DOHH2 (cell line): ENCODE measurements around the gene ZNF385B.

Experiments
- H3F3A ChIP-seq: fragments of 200-600 bp; sonication (generic), shearing (Covaris generic); 2 replicates; pipeline ENCODE4 v1.6.0; 2016; ENCODE audit warnings: antibody characterized with exemption, mild to moderate bottlenecking; ENCODE audit not compliant: control insufficient read depth, insufficient read depth
- H3K27ac ChIP-seq: fragments of 200-600 bp; sonication (generic); 2 replicates; pipeline ENCODE4 v1.5.1; 2014; ENCODE audit warnings: low read depth, mild to moderate bottlenecking, low read length, moderate library complexity
- H3K27me3 ChIP-seq: fragments of 200-600 bp; sonication (generic); 2 replicates; pipeline ENCODE4 v1.6.1; 2014; ENCODE audit warnings: mild to moderate bottlenecking, low read length, mixed read lengths; ENCODE audit not compliant: control insufficient read depth
- H3K36me3 ChIP-seq: fragments of 200-600 bp; sonication (generic); 2 replicates; pipeline ENCODE4 v1.6.1; 2014; ENCODE audit warnings: mild to moderate bottlenecking, low read length, moderate library complexity, mixed read lengths; ENCODE audit not compliant: control insufficient read depth
- H3K4me1 ChIP-seq: fragments of 200-600 bp; sonication (generic); 2 replicates; pipeline ENCODE4 v1.6.1; 2014; ENCODE audit warnings: mild to moderate bottlenecking, low read length, mixed read lengths; ENCODE audit not compliant: control insufficient read depth
- H3K4me2 ChIP-seq: fragments of 200-600 bp; sonication (generic); 2 replicates; pipeline ENCODE4 v1.6.0; 2014; ENCODE audit warnings: mild to moderate bottlenecking, low read length, moderate library complexity
- H3K4me3 ChIP-seq: fragments of 200-600 bp; sonication (generic); 2 replicates; pipeline ENCODE4 v1.5.1; 2014; ENCODE audit warnings: mild to moderate bottlenecking, low read length, mixed read lengths
- H3K79me2 ChIP-seq: fragments of 200-600 bp; sonication (generic); 2 replicates; pipeline ENCODE4 v1.6.1; 2014; ENCODE audit warnings: mild to moderate bottlenecking, low read length, mixed read lengths; ENCODE audit not compliant: control insufficient read depth
- H3K9me2 ChIP-seq: fragments of 200-600 bp; sonication (generic); replicated peaks from 2 replicates; pipeline ENCODE4 v1.6.1; 2014; ENCODE audit warnings: mild to moderate bottlenecking, low read length, mixed read lengths; ENCODE audit not compliant: control insufficient read depth
- H3K9me3 ChIP-seq: fragments of 200-600 bp; sonication (generic); 2 replicates; pipeline ENCODE4 v1.6.1; 2014; ENCODE audit warnings: antibody characterized with exemption, low read length, mixed read lengths; ENCODE audit not compliant: control insufficient read depth, insufficient read depth
- H4K20me1 ChIP-seq: fragments of 200-600 bp; sonication (generic); 2 replicates; pipeline ENCODE4 v1.6.0; 2014; ENCODE audit warnings: low read depth, mild to moderate bottlenecking, antibody characterized with exemption, low read length, moderate library complexity; ENCODE audit not compliant: control insufficient read depth, insufficient read depth
- EZH2phosphoT487 ChIP-seq: fragments of 200-600 bp; sonication (generic); IDR thresholded peaks from 2 replicates; pipeline ENCODE4 v1.6.1; 2017; ENCODE audit warnings: borderline replicate concordance, mild to moderate bottlenecking, antibody characterized with exemption, low read length, moderate library complexity, mixed read lengths
- TF ChIP-seq, protein P1 (sequence below): fragments of 200-600 bp; sonication (generic); IDR thresholded peaks from one replicate; pipeline ENCODE4 v1.5.1; 2014; ENCODE audit warnings: antibody characterized with exemption, mild to moderate bottlenecking, low read depth, low read length; ENCODE audit not compliant: poor library complexity, severe bottlenecking

ZNF385B gene

GRCh38 chr2:179533875-179534274 is 327.5 kb downstream of the ZNF385B start:
- no peaks in the 10 kb centered on the region for H3K36me3 ChIP-seq
- H3K9me3 ChIP-seq: no peaks in the 10 kb centered on the region
- H3K4me3 ChIP-seq: no peak overlapping the region

GRCh38 chr2:179532863-179533278 is 328.5 kb downstream of the ZNF385B start:
- Histone ChIP-seq H3K4me1 (no peaks in the 10 kb centered on the region), H3F3A (no peaks in the 10 kb centered on the region), H3K79me2 (no peaks in the 10 kb centered on the region), H3K4me2 (no peak overlapping the region), H3K36me3 (no peaks in the 10 kb centered on the region), H3K4me3 (no peak overlapping the region), H3K9me2 (no peaks in the 10 kb centered on the region), H3K9me3 (no peaks in the 10 kb centered on the region), H4K20me1 (no peaks in the 10 kb centered on the region), H3K27me3 (no peaks in the 10 kb centered on the region), H3K27ac (no peak overlapping the region)
- TF ChIP-seq EZH2phosphoT487: no peak
- TF ChIP-seq, protein P1, sequence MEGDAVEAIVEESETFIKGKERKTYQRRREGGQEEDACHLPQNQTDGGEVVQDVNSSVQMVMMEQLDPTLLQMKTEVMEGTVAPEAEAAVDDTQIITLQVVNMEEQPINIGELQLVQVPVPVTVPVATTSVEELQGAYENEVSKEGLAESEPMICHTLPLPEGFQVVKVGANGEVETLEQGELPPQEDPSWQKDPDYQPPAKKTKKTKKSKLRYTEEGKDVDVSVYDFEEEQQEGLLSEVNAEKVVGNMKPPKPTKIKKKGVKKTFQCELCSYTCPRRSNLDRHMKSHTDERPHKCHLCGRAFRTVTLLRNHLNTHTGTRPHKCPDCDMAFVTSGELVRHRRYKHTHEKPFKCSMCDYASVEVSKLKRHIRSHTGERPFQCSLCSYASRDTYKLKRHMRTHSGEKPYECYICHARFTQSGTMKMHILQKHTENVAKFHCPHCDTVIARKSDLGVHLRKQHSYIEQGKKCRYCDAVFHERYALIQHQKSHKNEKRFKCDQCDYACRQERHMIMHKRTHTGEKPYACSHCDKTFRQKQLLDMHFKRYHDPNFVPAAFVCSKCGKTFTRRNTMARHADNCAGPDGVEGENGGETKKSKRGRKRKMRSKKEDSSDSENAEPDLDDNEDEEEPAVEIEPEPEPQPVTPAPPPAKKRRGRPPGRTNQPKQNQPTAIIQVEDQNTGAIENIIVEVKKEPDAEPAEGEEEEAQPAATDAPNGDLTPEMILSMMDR: no peak

More at GRCh38 chr2:179533875-179534274, 327.5 kb downstream of the ZNF385B start:
- Histone ChIP-seq H3K27me3 (no peaks in the 10 kb centered on the region), H3K9me2 (no peaks in the 10 kb centered on the region), H3K27ac (no peak overlapping the region), H3K4me2 (no peak overlapping the region), H4K20me1 (no peaks in the 10 kb centered on the region), H3F3A (no peaks in the 10 kb centered on the region), H3K79me2 (no peaks in the 10 kb centered on the region), H3K4me1 (no peaks in the 10 kb centered on the region)
- TF ChIP-seq, protein P1: no peak
- TF ChIP-seq EZH2phosphoT487: no peak

DNA sequence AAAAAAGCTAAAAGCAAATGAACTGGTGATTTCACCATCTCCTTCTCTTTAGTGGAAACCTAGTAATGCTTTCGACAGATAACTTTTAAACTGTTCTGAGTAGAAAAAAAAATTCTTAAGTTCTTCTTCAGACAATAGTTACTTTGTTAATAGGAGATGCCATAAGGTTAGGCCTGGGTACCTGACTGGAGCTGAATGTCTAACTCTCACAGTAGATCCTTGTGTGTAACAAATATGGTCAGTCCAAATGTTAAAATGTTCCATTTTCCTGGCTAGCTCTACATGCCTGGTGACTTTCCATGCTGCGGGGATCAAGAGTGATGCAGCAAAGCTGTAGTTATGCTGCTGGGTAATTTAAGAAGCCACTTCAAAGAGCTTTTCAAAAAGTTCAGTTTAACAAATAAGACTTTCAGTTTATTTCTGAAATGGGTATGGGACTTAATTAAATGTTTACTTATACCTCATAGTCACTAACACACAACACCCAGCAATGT is 332.8 kb downstream of the ZNF385B start:
- Histone ChIP-seq H4K20me1 (no peaks in the 10 kb centered on the region), H3K4me3 (no peak overlapping the region), H3K79me2 (no peaks in the 10 kb centered on the region), H3K9me3 (no peaks in the 10 kb centered on the region), H3K27me3 (no peaks in the 10 kb centered on the region), H3F3A (no peaks in the 10 kb centered on the region), H3K27ac (no peak overlapping the region), H3K4me2 (no peak overlapping the region), H3K36me3 (no peaks in the 10 kb centered on the region), H3K9me2 (no peaks in the 10 kb centered on the region), H3K4me1 (no peaks in the 10 kb centered on the region)
- TF ChIP-seq EZH2phosphoT487: no peak
- TF ChIP-seq, protein P1: no peak
